GM12878 (cell line): ENCODE data around the gene STK40. TPM values are rescaled to one million over a fixed set of nuclear protein-coding genes. Genes with fewer than 3 reads are reported as not detected.

Experiments
- ATAC-seq: fragments of 200-7000 bp; cut with Tn5 transposase; 3 replicates; pipeline ENCODE4 v1.9.1; 2020; ENCODE audit warnings: mild to moderate bottlenecking, moderate library complexity
- BruUV-seq: library from RNA; stranded (reverse); fragments of 400-500 nt; replicated peaks from 2 replicates; lab custom pipeline; 2021; lab: Mats Ljungman, UMichigan
- CTCF ChIA-PET: fragments of 300-600 bp; sonication (Branson Sonifier 250); formaldehyde crosslinking; extraction: SDS; loops from one replicate; lab custom pipeline; 2021; ENCODE audit warnings: inconsistent platforms; lab: Yijun Ruan, JAX
- POLR2A ChIA-PET: fragments of 350-600 bp; formaldehyde crosslinking; extraction: SDS; loops from one replicate; lab custom pipeline; 2021; ENCODE audit warnings: inconsistent platforms; lab: Charles Lee
- RAD21 ChIA-PET: fragments of 300-600 bp; sonication (Branson Sonifier 250); formaldehyde crosslinking; loops from one replicate; lab custom pipeline; 2023; ENCODE audit warnings: antibody characterized with exemption; ENCODE audit not compliant: unreplicated experiment; lab: Charles Lee
- SMC1A ChIA-PET: fragments of 300-600 bp; sonication (Branson Sonifier 250); formaldehyde crosslinking; loops from one replicate; lab custom pipeline; 2023; ENCODE audit not compliant: unreplicated experiment, uncharacterized antibody; lab: Charles Lee
- DNase-seq: peaks from one replicate; pipeline ENCODE4 v3.0.0-alpha.2; 2011; ENCODE audit warnings: low read depth, low spot score
- FAIRE-seq: peaks from 3 replicates; lab custom pipeline; 2011; peaks lifted over from hg19 to GRCh38; lab: Jason Lieb, UNC
- H2AFZ ChIP-seq: 2 replicates; pipeline ENCODE4 v1.6.0; 2011; ENCODE audit warnings: low read depth, low read length, control low read depth; ENCODE audit not compliant: control insufficient read depth
- H3K27ac ChIP-seq: 2 replicates; pipeline ENCODE4 v1.5.1; 2011; ENCODE audit warnings: control low read depth; ENCODE audit not compliant: control insufficient read depth, insufficient read depth
- H3K27me3 ChIP-seq, 2 experiments: replicated peaks in 1 of 2; 2 replicates each; pipeline versions ENCODE4 v1.6.0 to v1.6.1; 2011; ENCODE audit warnings: low read length in 1 of 2; ENCODE audit not compliant: control insufficient read depth in 2 of 2, insufficient read depth in 2 of 2
- H3K36me3 ChIP-seq, 2 experiments: 2 replicates each; pipeline ENCODE4 v1.5.1; 2011; ENCODE audit warnings: low read length in 1 of 2; ENCODE audit not compliant: control insufficient read depth in 2 of 2, insufficient read depth in 2 of 2
- H3K4me1 ChIP-seq: 2 replicates; pipeline ENCODE4 v1.6.1; 2011; ENCODE audit warnings: mild to moderate bottlenecking, low read length, moderate library complexity, mixed read lengths; ENCODE audit not compliant: control insufficient read depth, insufficient read depth
- H3K4me2 ChIP-seq: 2 replicates; pipeline ENCODE4 v1.6.0; 2011; ENCODE audit warnings: control low read depth; ENCODE audit not compliant: control insufficient read depth, insufficient read depth
- H3K4me3 ChIP-seq: fragments of 200-600 bp; sonication (generic); 2 replicates; pipeline ENCODE4 v1.5.1; 2016
- H3K79me2 ChIP-seq: 2 replicates; pipeline ENCODE4 v1.6.0; 2011; ENCODE audit warnings: low read length; ENCODE audit not compliant: control insufficient read depth, insufficient read depth
- H3K9ac ChIP-seq: 2 replicates; pipeline ENCODE4 v1.8.0; 2011; ENCODE audit warnings: low read length, control low read depth, mixed read lengths; ENCODE audit not compliant: control insufficient read depth, insufficient read depth
- H3K9me3 ChIP-seq: replicated peaks from 3 replicates; pipeline ENCODE4 v1.5.1; 2011; ENCODE audit warnings: mild to moderate bottlenecking, low read length; ENCODE audit not compliant: control insufficient read depth, insufficient read depth
- H4K20me1 ChIP-seq: 2 replicates; pipeline ENCODE4 v1.6.0; 2011; ENCODE audit not compliant: control insufficient read depth, insufficient read depth
- BACH1 ChIP-seq: fragments of 450-650 bp; IDR thresholded peaks from 2 replicates; pipeline ENCODE4 v1.6.1; 2017; ENCODE audit warnings: mild to moderate bottlenecking, borderline replicate concordance
- E4F1 ChIP-seq: fragments of 450-650 bp; IDR thresholded peaks from 2 replicates; pipeline ENCODE4 v1.6.1; 2018; ENCODE audit warnings: borderline replicate concordance, mild to moderate bottlenecking; ENCODE audit not compliant: partially characterized antibody
- EP300 ChIP-seq, 2 experiments: fragments of 150-350 bp in 1 of 2; IDR thresholded peaks; 2 replicates each; pipeline ENCODE4 v1.6.1; 2011 to 2012; ENCODE audit warnings: low read depth in 2 of 2, low read length in 2 of 2, borderline replicate concordance in 1 of 2, improper control_type of control experiment in 1 of 2, inconsistent platforms in 1 of 2; ENCODE audit not compliant: control insufficient read depth in 1 of 2
- JUND ChIP-seq: IDR thresholded peaks from 2 replicates; pipeline ENCODE4 v1.6.1; 2012; ENCODE audit warnings: low read depth, mild to moderate bottlenecking, low read length, improper control_type of control experiment, moderate library complexity
- MEF2B ChIP-seq: fragments of 450-650 bp; IDR thresholded peaks from 2 replicates; pipeline ENCODE4 v1.6.1; 2018; ENCODE audit warnings: mild to moderate bottlenecking, moderate library complexity; ENCODE audit not compliant: partially characterized antibody, poor library complexity, severe bottlenecking
- MTA2 ChIP-seq: fragments of 450-650 bp; IDR thresholded peaks from 2 replicates; pipeline ENCODE4 v1.6.1; 2016; ENCODE audit warnings: low read depth, mild to moderate bottlenecking, moderate library complexity
- MYB ChIP-seq: fragments of 150-350 bp; IDR thresholded peaks from 2 replicates; pipeline ENCODE4 v1.6.1; 2014; ENCODE audit warnings: mild to moderate bottlenecking, low read depth, low read length, borderline replicate concordance
- RELB ChIP-seq: fragments of 450-650 bp; IDR thresholded peaks from 2 replicates; pipeline ENCODE4 v1.6.1; 2017; ENCODE audit warnings: low read depth, mild to moderate bottlenecking, moderate library complexity
- TAF1 ChIP-seq: IDR thresholded peaks from 2 replicates; pipeline ENCODE4 v1.6.1; 2011; ENCODE audit warnings: mild to moderate bottlenecking, low read depth, low read length, borderline replicate concordance
- WGBS: methylation state at CpG from one replicate; pipeline ENCODE4 v1.1.6; 2016; ENCODE audit warnings: low lambda C conversion rate; ENCODE audit not compliant: insufficient replicate concordance, insufficient coverage; ENCODE audit errors: missing lambda C conversion rate; 5-methylcytosine and 5-hydroxymethylcytosine counted together
- in situ Hi-C: fragments of 300-500 bp; cut with MboI; formaldehyde crosslinking; loops from 9 replicates; pipeline ENCODE4 v1.14.3; 2018; ENCODE audit warnings: mixed read lengths
- intact Hi-C: fragments of 100-400 bp; cut with micrococcal nuclease; formaldehyde crosslinking; loops from one replicate; pipeline ENCODE4 v1.14.2; 2022; ENCODE audit not compliant: unreplicated experiment
- polyA plus RNA-seq, 11 experiments: library from polyadenylated mRNA; depleted of rRNA in 4 of 11; unstranded in 6 of 11; stranded (reverse) in 5 of 11; fragments of >200 nt; fragmentation: Nextera tagmentation in 4 of 11; fragmentation: Illumina TruSeq in 1 of 11; extraction: Ambion mirVana in 4 of 11; extraction: Trizol in 1 of 11; gene quantifications; 1 replicate in 1 of 11; 2 replicates in 10 of 11; pipeline versions ENCODE4 v1.2.1 to v1.2.3, GENCODE V29; 2011 to 2016; ENCODE audit warnings: inconsistent platforms in 2 of 11, missing spikeins in 2 of 11, low read depth in 1 of 11
- total RNA-seq, 4 experiments: library from RNA; depleted of rRNA in 3 of 4; stranded (reverse); fragments of >200 nt in 3 of 4; fragmentation: Illumina TruSeq in 1 of 4; extraction: Trizol in 1 of 4; gene quantifications; 2 replicates each; pipeline versions ENCODE4 v1.2.1 to v1.2.3, GENCODE V29; 2013 to 2021

The STK40 gene
- total and polyA plus RNA-seq, 10 of the 15 experiments (the other 5 are each of a cell fraction or from before 2014, with no cell fraction given) = 0.27 to 51.0 (median 29.5) TPM

GRCh38 chr1:36329817-36330216 is 55.9 kb downstream of the STK40 start:
- DNase-seq (no peak), ATAC-seq (no peak), FAIRE-seq (no peak)
- SMC1A ChIA-PET = no interaction called here
- no peak overlapping the region for H3K4me3 ChIP-seq
- H3K9ac ChIP-seq = no peak overlapping the region
- intact Hi-C loops = no loop called here
- BruUV-seq = no TSS peak
- POLR2A ChIA-PET = no interaction called here
- no peaks in the 10 kb centered on the region for H3K36me3 ChIP-seq
- H3K9me3 ChIP-seq = no peaks in the 10 kb centered on the region
- in situ Hi-C loops = no loop called here
- no peaks in the 10 kb centered on the region for H3K4me1 ChIP-seq
- RAD21 ChIA-PET = no interaction called here
- H4K20me1 ChIP-seq = no peaks in the 10 kb centered on the region
- H3K27ac ChIP-seq = no peak overlapping the region
- H3K27me3 ChIP-seq = no peaks in the 10 kb centered on the region
- no peak overlapping the region for H3K4me2 ChIP-seq
- TF ChIP-seq EP300 (IDR thresholded peaks at IDR 0.05; ENCODE audit: borderline replicate concordance in 1 of 2, control insufficient read depth in 1 of 2, low read depth in 2 of 2, low read length in 2 of 2) (no peak), MEF2B (no peak), MYB (no peak), TAF1 (no peak), BACH1 (no peak), JUND (no peak), RELB (no peak), E4F1 (no peak), MTA2 (no peak)
- no peaks in the 10 kb centered on the region for H3K79me2 ChIP-seq
- 38% methylated on average over 9 of the region's 9 CpGs for WGBS
- H2AFZ ChIP-seq = no peak overlapping the region
- CTCF ChIA-PET = interaction anchor here (1.4 kb wide), 1 partner anchor 142 kb away, joined by 3 read pairs; no protein-coding TSS in a partner anchor
